HT1080 (cell line): ENCODE results near the gene NR4A2. TPM values are rescaled to one million over a fixed set of nuclear protein-coding genes. Genes with fewer than 3 reads are reported as not detected.

Experiments
- total RNA-seq: library from RNA; depleted of rRNA; stranded (reverse); fragments of >200 nt; shearing (Covaris generic); gene quantifications from 2 replicates; pipeline ENCODE4 v1.2.3, GENCODE V29; 2014; rRNA removed

NR4A2 gene
- total RNA-seq, 1 experiment from 2014 or later, result 1.5 TPM

Other genes starting within 250 kb of the NR4A2 start
- 52.4 and 57.2 TPM in 2 replicates for gene GPD2, start 103.7 kb upstream of the NR4A2 start, total RNA-seq